Neural progenitor cell (in vitro differentiated cells): ENCODE data around the gene WASHC2C.
"Not testable (repeated sequence)": the region's sequence is repeated elsewhere in the genome, so short reads cannot be mapped to it uniquely, and the experiment has no call there.

Source experiments
- CTCF ChIP-seq: fragments of 200-600 bp; sonication (generic); IDR thresholded peaks from 2 replicates; pipeline ENCODE4 v1.5.1; 2017; ENCODE audit warnings: antibody characterized with exemption, mild to moderate bottlenecking
- EZH2phosphoT487 ChIP-seq: fragments of 200-600 bp; sonication (generic); IDR thresholded peaks from 2 replicates; pipeline ENCODE4 v1.6.1; 2017; ENCODE audit warnings: antibody characterized with exemption

GRCh38 chr10:45710200-45710796 lies 16.8 kb upstream of the WASHC2C start:
- TF ChIP-seq CTCF, EZH2phosphoT487: not testable (repeated sequence)
